D721Med (cell line): ENCODE data around the gene COL26A1.

Experiments
- DNase-seq: peaks from one replicate; pipeline ENCODE4 v3.0.0; 2011; ENCODE audit warnings: low spot score; ENCODE audit not compliant: insufficient read length
- FAIRE-seq: peaks from 2 replicates; lab custom pipeline; 2011; peaks lifted over from hg19 to GRCh38; lab: Jason Lieb, UNC
- TF ChIP-seq, protein P1 (sequence below): IDR thresholded peaks from 2 replicates; pipeline ENCODE4 v1.5.1; 2012; ENCODE audit warnings: mild to moderate bottlenecking, control low read depth; ENCODE audit not compliant: insufficient read depth; ENCODE audit errors: missing control alignments

The COL26A1 gene

DNA sequence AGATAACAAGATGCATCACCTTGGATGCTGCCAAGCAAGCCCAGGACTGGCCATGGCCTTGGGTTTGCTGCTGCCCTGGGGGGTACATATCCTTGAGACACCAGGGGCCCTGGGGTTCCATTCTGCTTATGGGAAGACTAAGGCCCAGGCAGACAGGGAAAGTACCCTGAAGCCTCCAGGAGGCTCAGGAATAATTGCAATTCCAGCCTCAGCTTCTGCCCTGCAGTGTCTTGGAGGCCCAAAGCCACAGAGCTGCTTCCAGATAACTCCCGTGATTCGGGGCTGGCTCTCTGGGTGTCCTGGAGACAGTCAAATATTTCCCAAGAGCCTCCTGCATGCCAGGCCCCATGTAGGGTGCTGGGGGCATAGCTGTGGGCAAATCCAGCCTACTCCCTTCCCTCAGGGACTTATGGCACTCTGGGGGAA is 243.8 kb downstream of the COL26A1 start:
- DNase-seq (no peak), FAIRE-seq (no peak)
- TF ChIP-seq, protein P1, sequence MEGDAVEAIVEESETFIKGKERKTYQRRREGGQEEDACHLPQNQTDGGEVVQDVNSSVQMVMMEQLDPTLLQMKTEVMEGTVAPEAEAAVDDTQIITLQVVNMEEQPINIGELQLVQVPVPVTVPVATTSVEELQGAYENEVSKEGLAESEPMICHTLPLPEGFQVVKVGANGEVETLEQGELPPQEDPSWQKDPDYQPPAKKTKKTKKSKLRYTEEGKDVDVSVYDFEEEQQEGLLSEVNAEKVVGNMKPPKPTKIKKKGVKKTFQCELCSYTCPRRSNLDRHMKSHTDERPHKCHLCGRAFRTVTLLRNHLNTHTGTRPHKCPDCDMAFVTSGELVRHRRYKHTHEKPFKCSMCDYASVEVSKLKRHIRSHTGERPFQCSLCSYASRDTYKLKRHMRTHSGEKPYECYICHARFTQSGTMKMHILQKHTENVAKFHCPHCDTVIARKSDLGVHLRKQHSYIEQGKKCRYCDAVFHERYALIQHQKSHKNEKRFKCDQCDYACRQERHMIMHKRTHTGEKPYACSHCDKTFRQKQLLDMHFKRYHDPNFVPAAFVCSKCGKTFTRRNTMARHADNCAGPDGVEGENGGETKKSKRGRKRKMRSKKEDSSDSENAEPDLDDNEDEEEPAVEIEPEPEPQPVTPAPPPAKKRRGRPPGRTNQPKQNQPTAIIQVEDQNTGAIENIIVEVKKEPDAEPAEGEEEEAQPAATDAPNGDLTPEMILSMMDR: no peak
